ENCODE measurements around the gene DNAJC15.
"Not testable (repeated sequence)": the region's sequence is repeated elsewhere in the genome, so short reads cannot be mapped to it uniquely, and the experiment has no call there.

Gene DNAJC15

DNA sequence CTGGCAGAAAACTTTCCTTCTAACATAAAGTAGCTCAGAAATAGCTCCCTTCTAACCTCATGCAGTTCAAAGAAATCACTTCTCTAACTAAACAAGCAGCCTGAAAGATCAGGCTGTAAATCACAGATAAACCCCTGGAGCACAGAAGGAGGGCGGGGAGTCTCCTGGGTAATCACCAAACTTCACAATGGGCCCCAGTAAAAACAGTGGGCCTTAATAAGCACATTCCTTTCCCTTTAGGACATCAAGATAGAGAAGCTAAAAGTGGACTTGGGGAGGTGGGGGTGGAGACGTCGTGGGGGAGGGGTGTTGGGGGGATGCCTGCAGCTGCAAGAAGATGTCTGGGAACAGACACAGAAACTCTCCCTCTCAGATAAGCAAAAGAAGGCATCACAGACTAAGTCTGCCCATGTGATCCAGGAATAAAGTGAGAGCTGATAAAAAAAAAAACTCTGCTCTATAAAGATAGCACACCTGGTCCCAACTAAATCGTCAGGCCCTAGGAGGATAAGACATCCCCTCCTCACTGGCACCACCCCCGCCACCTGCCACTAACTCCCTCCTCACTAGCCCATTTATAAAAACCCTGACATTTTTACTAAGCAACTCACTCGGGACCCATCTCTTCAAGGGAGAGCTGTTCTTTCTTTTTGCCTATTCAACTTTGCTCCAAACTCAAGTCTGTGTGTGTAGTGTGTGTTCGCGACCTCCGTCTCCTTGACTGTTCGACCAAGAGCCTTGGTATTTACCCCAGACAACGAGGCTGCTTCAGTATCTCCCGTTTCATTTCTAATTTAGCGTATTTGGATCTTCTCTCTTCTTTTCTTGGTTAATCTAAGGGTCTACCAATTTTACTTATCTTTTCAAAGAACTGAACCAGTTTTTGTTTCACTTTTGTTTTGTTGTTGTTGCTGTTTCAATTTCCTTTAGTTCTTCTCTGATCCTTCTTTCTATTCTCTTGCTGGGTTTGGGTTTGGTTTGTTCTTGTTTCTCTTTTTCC is 31.7 kb downstream of the DNAJC15 start:
- Mint-ChIP-seq H3K27ac (no peak overlapping the region), H3K4me3 (no peak overlapping the region), H3K4me1 (no peaks in the 10 kb centered on the region), H3K36me3 (peaks cover 8% of the 10 kb centered on the region), H3K27me3 (no peaks in the 10 kb centered on the region), H3K9me3 (no peaks in the 10 kb centered on the region)
- peak; percentile 66 for ATAC-seq

DNA sequence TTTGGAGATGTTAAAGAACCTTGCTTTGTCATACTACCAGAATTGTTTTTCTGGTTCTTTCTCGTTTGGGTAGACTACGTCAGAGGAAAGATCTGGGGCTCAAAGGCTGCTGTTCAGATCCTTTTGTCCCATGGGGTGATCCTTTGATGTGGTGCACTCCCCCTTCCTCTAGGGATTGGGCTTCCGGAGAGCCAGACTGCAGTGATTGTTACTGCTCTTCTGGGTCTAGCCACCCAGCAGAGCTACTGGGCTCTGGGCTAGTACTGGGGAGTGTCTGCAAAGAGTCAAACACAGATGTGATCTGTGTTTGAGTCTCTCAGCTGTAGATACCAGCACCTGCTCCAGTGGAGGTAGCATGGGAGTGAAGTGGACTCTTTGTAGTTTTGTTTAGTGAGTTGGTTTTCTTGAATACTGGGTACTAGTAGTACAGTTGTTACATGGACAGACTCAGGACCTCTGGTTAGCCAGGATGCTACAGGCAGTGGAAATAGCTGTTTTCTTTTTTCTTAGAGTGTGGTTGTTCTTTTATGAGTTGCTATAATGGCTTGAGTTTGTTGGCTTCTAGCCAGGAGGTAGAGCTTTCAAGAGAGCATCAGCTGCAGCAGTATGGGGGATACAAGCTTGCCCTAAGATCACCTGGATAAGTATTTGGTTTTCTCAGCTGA is 34.4 kb downstream of the DNAJC15 start:
- ATAC-seq = peak; percentile 20
- Mint-ChIP-seq H3K4me1 (peaks cover 14% of the 10 kb centered on the region), H3K27me3 (no peaks in the 10 kb centered on the region), H3K9me3 (no peaks in the 10 kb centered on the region), H3K36me3 (peaks cover 19% of the 10 kb centered on the region), H3K4me3 (no peak overlapping the region), H3K27ac (peak overlapping the region; percentile 63)

- no peaks in the 10 kb centered on the region for H3K9me3 Mint-ChIP-seq
- peaks cover 15% of the 10 kb centered on the region for H3K4me1 Mint-ChIP-seq
- H3K27ac Mint-ChIP-seq = peak overlapping the region; percentile 63
- peak; percentile 66 for ATAC-seq
- no peaks in the 10 kb centered on the region for H3K27me3 Mint-ChIP-seq
- no peak overlapping the region for H3K4me3 Mint-ChIP-seq
- H3K36me3 Mint-ChIP-seq = peaks cover 19% of the 10 kb centered on the region
Observed at GRCh38 chr13:43058318-43058674, 34.9 kb downstream of the DNAJC15 start.

DNA sequence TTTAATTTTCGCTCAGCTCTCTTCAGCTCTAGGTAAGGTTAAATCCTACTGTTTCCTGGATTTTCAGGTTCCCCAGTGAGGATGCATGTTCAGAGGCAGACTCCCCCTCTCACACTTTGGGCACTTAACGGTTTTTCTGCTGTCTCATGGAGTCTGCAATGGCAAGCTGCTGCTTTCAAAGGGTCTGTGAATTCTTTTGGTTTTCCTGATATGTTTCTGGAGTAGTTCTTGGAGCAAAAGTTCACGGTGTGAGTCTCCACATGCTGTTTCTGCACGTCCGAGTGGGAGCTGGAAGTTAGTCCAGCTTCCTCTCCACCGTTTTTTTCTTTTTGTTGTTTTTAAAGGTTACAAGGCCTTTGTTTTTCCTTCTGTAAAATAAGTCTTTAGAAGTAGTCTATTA is 35.4 kb downstream of the DNAJC15 start:
- Mint-ChIP-seq H3K4me3 (no peak overlapping the region), H3K4me1 (peaks cover 21% of the 10 kb centered on the region), H3K27me3 (no peaks in the 10 kb centered on the region), H3K9me3 (no peaks in the 10 kb centered on the region), H3K36me3 (peaks cover 19% of the 10 kb centered on the region), H3K27ac (peak overlapping the region; percentile 63)
- no peak for ATAC-seq

GRCh38 chr13:43059779-43060178 is 36.4 kb downstream of the DNAJC15 start:
- not testable (repeated sequence) for H3K4me3 Mint-ChIP-seq, ATAC-seq, H3K27ac Mint-ChIP-seq, H3K9me3 Mint-ChIP-seq, H3K27me3 Mint-ChIP-seq
- H3K36me3 Mint-ChIP-seq = peaks cover 19% of the 10 kb centered on the region
- H3K4me1 Mint-ChIP-seq = peaks cover 25% of the 10 kb centered on the region

GRCh38 chr13:43060806-43061205 is 37.4 kb downstream of the DNAJC15 start:
- not testable (repeated sequence) for H3K9me3 Mint-ChIP-seq, H3K27ac Mint-ChIP-seq, ATAC-seq, H3K27me3 Mint-ChIP-seq, H3K4me3 Mint-ChIP-seq
- H3K36me3 Mint-ChIP-seq = peaks cover 19% of the 10 kb centered on the region
- peaks cover 25% of the 10 kb centered on the region for H3K4me1 Mint-ChIP-seq

DNA sequence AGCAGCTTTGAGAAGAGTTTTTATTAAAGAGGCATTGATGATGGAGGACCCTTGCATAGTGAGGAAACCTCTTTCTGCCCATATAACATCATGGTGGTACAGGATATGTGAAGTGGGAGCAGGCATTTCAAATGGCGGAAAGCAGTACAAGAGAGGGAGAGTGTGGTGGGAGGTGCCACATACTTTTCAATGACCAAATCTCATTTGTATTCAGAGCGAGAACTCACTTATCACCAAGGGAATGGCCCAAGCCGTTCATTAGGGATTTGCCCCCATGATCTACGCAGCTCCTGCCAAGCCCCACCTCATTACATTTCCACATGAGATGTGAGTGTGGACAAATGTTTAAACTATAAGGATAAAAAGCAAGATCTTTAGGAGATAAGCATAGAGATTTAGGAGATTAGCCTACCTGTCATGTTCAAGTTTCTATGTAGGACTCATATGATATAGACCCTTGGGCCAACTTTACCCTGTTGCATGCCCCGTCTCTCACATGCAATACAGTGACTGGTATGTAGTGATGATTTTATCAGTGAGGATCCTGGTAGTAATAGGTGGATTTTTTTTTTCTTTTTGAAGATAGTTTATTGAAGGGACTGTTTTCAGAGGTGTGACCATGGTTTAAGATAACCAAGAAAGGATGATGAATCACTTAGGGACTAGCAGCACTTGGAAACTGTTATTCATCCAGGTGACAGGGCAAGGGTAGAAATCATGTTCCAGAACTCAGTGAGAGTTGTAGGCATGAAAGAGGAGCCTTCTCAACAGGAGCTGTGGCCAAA is 38.3 kb downstream of the DNAJC15 start:
- Mint-ChIP-seq H3K4me1 (peaks cover 25% of the 10 kb centered on the region), H3K36me3 (peaks cover 25% of the 10 kb centered on the region), H3K27me3 (no peaks in the 10 kb centered on the region), H3K9me3 (no peaks in the 10 kb centered on the region), H3K4me3 (no peak overlapping the region), H3K27ac (no peak overlapping the region)
- ATAC-seq = no peak

DNA sequence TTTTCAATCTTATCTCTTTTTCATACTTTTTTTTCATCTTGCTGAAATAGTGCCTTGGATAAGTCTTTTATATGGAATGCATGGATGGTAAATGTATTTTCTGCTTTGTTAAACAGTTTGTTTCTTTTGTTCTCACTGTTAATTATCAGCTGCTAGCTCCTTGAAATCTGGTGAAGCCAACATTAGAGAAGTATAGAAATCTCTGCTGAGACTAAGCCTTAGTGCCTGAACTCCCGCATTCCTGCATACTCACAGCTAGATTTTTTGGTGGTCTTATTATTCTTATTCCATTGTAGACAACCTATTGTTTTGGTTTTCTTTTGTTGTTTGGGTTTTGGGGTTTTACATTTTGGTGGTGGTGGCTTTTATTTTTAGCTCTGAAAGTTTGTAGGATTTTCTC is 48.4 kb downstream of the DNAJC15 start:
- peaks cover 36% of the 10 kb centered on the region for H3K4me1 Mint-ChIP-seq
- H3K36me3 Mint-ChIP-seq = peaks cover 38% of the 10 kb centered on the region
- ATAC-seq = no peak
- no peaks in the 10 kb centered on the region for H3K9me3 Mint-ChIP-seq
- H3K4me3 Mint-ChIP-seq = no peak overlapping the region
- H3K27me3 Mint-ChIP-seq = no peaks in the 10 kb centered on the region
- peak overlapping the region; percentile 54 for H3K27ac Mint-ChIP-seq

DNA sequence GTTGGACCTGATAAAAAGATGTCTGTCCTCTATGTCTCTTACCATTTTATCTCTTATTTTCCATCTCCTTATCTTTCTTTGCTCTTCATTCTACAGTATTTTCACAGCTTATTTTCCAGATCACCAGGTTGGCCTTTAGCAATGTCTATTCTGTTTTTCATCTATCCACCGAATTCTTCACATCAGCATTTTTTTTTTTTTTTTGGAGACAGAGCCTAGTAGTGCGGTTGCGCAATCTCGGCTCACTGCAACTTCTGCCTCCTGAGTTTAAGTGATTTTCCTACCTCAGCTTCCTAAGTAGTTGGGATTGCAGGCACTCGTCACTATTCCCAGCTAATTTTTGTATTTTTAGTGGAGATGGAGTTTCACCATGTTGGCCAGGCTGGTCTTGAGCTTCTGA is 49.0 kb downstream of the DNAJC15 start:
- Mint-ChIP-seq H3K9me3 (no peaks in the 10 kb centered on the region), H3K27ac (peak overlapping the region; percentile 54), H3K36me3 (peaks cover 38% of the 10 kb centered on the region)

DNA sequence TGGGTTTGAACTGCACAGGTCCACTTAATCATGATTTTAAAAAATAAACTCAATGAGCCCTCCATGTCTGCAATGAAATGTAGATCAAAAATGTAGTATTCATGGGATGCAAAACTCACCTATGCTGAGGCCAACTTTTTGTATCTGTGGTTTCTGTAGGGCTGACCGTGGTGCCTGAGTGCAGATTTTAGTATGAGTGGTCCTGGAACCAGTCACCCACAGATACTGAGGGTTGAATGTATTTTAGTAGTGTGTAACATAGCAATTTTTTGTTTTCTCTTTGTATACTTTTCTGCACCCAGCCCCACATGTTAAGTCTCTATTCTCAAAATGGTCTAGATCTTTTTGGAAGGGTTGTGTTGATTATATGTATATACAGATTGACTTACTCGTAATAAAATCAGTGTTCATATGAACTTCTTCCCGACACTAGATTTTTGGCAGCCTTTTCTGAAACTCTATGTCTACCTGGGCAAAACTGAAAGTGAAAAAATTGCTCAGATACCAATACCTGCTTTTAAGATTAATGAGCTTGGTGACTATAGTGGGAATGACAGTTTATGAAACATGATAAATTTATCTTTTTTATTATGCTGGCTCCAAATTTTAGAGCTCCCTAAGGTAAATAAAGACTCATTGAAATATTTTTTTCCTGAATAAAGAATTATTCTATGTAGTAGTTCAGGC is 51.6 kb downstream of the DNAJC15 start:
- H3K27ac Mint-ChIP-seq = peak overlapping the region; percentile 59
- H3K36me3 Mint-ChIP-seq = peaks cover 44% of the 10 kb centered on the region
- ATAC-seq = peak; percentile 53
- H3K27me3 Mint-ChIP-seq = no peaks in the 10 kb centered on the region
- no peaks in the 10 kb centered on the region for H3K9me3 Mint-ChIP-seq
- peaks cover 38% of the 10 kb centered on the region for H3K4me1 Mint-ChIP-seq
- no peak overlapping the region for H3K4me3 Mint-ChIP-seq

More for the DNA sequence above, 49.0 kb downstream of the DNAJC15 start:
- Mint-ChIP-seq H3K27me3 (no peaks in the 10 kb centered on the region), H3K4me3 (no peak overlapping the region), H3K4me1 (peaks cover 38% of the 10 kb centered on the region)
- ATAC-seq = no peak

GRCh38 chr13:43075511-43075902 is 52.1 kb downstream of the DNAJC15 start:
- not testable (repeated sequence) for H3K9me3 Mint-ChIP-seq, H3K4me3 Mint-ChIP-seq, H3K27me3 Mint-ChIP-seq, ATAC-seq
- Mint-ChIP-seq H3K4me1 (peaks cover 38% of the 10 kb centered on the region), H3K36me3 (peaks cover 44% of the 10 kb centered on the region), H3K27ac (peak overlapping the region; percentile 59)

DNA sequence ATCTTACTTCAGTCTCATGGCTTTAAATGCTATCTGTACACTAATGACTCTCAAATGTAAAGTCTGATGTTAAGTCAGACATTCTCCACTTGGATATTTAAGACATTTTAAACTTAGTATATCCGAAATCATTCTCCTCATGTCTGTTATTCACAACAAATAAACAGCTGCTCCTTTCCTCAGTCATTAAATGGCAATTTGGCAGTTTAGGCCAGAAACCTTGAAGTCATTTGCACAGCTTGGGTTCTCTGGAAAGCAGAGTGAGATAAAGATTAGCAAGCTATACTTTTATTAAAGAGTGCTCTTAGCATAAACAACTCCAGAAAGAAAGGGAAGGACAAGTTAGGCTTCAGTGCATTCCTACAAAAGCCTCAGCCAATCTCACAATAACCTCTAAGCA is 53.7 kb downstream of the DNAJC15 start:
- H3K4me3 Mint-ChIP-seq = no peak overlapping the region
- peak overlapping the region; percentile 30 for H3K27ac Mint-ChIP-seq
- peaks cover 48% of the 10 kb centered on the region for H3K36me3 Mint-ChIP-seq
- ATAC-seq = no peak
- H3K9me3 Mint-ChIP-seq = peaks cover 3% of the 10 kb centered on the region
- H3K4me1 Mint-ChIP-seq = peaks cover 32% of the 10 kb centered on the region
- H3K27me3 Mint-ChIP-seq = no peaks in the 10 kb centered on the region

DNA sequence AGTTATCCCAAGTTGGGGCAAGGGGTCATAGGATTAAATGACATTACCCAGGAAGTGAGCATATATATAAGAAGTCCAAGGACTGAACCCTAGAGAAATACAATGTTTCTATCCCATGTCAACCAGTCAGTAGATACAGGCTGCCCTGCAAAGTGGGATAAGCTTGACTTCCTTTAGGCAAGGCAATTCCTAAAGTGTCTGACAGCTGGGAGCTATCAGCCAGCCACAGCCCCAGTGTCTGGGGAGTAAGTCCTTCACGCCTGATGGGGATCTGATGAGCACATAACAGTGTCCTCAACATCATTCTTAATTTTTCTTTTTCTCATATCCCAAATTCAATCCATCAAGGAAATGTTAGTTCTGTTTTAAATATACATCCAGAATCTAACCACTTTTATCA is 54.1 kb downstream of the DNAJC15 start:
- Mint-ChIP-seq H3K27me3 (no peaks in the 10 kb centered on the region), H3K36me3 (peaks cover 47% of the 10 kb centered on the region), H3K27ac (no peak overlapping the region), H3K4me3 (no peak overlapping the region), H3K9me3 (peaks cover 3% of the 10 kb centered on the region), H3K4me1 (peaks cover 28% of the 10 kb centered on the region)
- no peak for ATAC-seq

- Mint-ChIP-seq H3K27ac (no peak overlapping the region), H3K9me3 (peaks cover 3% of the 10 kb centered on the region), H3K27me3 (no peaks in the 10 kb centered on the region), H3K36me3 (peaks cover 42% of the 10 kb centered on the region), H3K4me3 (no peak overlapping the region), H3K4me1 (peaks cover 24% of the 10 kb centered on the region)
- no peak for ATAC-seq
Observed at GRCh38 chr13:43077906-43078305, 54.5 kb downstream of the DNAJC15 start.

DNA sequence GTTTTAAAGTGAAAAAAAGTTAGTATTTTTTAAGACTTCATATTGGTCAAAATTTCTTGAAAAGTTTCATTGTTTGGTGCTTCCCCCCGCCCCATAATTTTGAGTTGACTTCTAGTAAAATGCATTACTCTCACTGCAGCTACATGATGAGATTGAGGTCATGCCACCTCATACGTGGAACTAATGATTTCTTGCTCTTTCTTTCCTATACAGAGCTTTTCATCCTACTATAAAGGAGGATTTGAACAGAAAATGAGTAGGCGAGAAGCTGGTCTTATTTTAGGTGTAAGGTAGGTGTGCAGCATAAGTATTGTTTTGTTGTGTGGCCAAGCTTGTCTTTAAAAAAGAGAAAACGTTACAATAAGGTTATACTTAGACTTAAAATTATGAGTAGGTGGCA is 55.0 kb downstream of the DNAJC15 start:
- Mint-ChIP-seq H3K27me3 (no peaks in the 10 kb centered on the region), H3K4me1 (peaks cover 19% of the 10 kb centered on the region), H3K9me3 (peaks cover 3% of the 10 kb centered on the region), H3K36me3 (peaks cover 37% of the 10 kb centered on the region), H3K4me3 (no peak overlapping the region), H3K27ac (no peak overlapping the region)
- no peak for ATAC-seq
